GM23338 (cell line): ENCODE measurements around the gene SYNPR. TPM values are rescaled to one million over a fixed set of nuclear protein-coding genes. Genes with fewer than 3 reads are reported as not detected.

Experiments used
- ATAC-seq: fragments of 200-7000 bp; cut with Tn5 transposase; 3 replicates; pipeline ENCODE4 v1.9.1; 2020
- DNase-seq: peaks from one replicate; pipeline ENCODE4 v3.0.0-alpha.2; 2015; ENCODE audit warnings: low spot score
- H2AFZ ChIP-seq: fragments of 200-600 bp; sonication (generic); 2 replicates; pipeline ENCODE4 v1.8.0; 2016; ENCODE audit warnings: antibody characterized with exemption, mild to moderate bottlenecking, moderate library complexity
- H3F3A ChIP-seq: fragments of 200-600 bp; sonication (generic); replicated peaks from 2 replicates; pipeline ENCODE4 v1.8.0; 2017; ENCODE audit warnings: antibody characterized with exemption, mixed run types, low read depth
- H3K27ac ChIP-seq: fragments of 200-600 bp; sonication (generic); 2 replicates; pipeline ENCODE4 v1.6.1; 2016; ENCODE audit warnings: low read depth
- H3K27me3 ChIP-seq: fragments of 200-600 bp; sonication (generic); 2 replicates; pipeline ENCODE4 v1.8.0; 2016; ENCODE audit warnings: mild to moderate bottlenecking, mixed run types, moderate library complexity; ENCODE audit not compliant: insufficient read depth
- H3K36me3 ChIP-seq: fragments of 200-600 bp; sonication (generic); 2 replicates; pipeline ENCODE4 v1.8.0; 2016; ENCODE audit warnings: mild to moderate bottlenecking; ENCODE audit not compliant: insufficient read depth
- H3K4me1 ChIP-seq: fragments of 200-600 bp; sonication (generic); 2 replicates; pipeline ENCODE4 v1.8.0; 2016; ENCODE audit warnings: mild to moderate bottlenecking, moderate library complexity; ENCODE audit not compliant: insufficient read depth
- H3K4me2 ChIP-seq: fragments of 200-600 bp; sonication (generic); 2 replicates; pipeline ENCODE4 v1.7.1; 2017; ENCODE audit warnings: mixed run types
- H3K4me3 ChIP-seq: fragments of 200-600 bp; sonication (generic); 2 replicates; pipeline ENCODE4 v1.6.1; 2016; ENCODE audit warnings: mixed run types
- H3K79me2 ChIP-seq: fragments of 200-600 bp; sonication (generic); replicated peaks from 2 replicates; pipeline ENCODE4 v1.8.0; 2017; ENCODE audit warnings: mild to moderate bottlenecking; ENCODE audit not compliant: insufficient read depth
- H3K9me2 ChIP-seq: fragments of 200-600 bp; sonication (generic); 2 replicates; pipeline ENCODE4 v1.8.0; 2017; ENCODE audit not compliant: insufficient read depth
- H4K20me1 ChIP-seq: fragments of 200-600 bp; sonication (generic); replicated peaks from 2 replicates; pipeline ENCODE4 v1.8.0; 2017; ENCODE audit warnings: mild to moderate bottlenecking; ENCODE audit not compliant: insufficient read depth
- H3K27ac Mint-ChIP-seq: 2 replicates; pipeline ENCODE4 v1.8.0; 2020; ENCODE audit warnings: inconsistent platforms, mild to moderate bottlenecking, moderate library complexity, mixed read lengths
- H3K27me3 Mint-ChIP-seq: 3 replicates; pipeline ENCODE4 v1.8.0; 2022; ENCODE audit warnings: low read depth, mild to moderate bottlenecking, moderate library complexity, mixed read lengths, inconsistent platforms; ENCODE audit not compliant: insufficient read depth, poor library complexity
- H3K36me3 Mint-ChIP-seq: 3 replicates; pipeline ENCODE4 v1.8.0; 2021; ENCODE audit warnings: low read depth, mild to moderate bottlenecking, inconsistent platforms, moderate library complexity, mixed read lengths
- H3K4me1 Mint-ChIP-seq: 3 replicates; pipeline ENCODE4 v1.8.0; 2020; ENCODE audit warnings: mild to moderate bottlenecking, inconsistent platforms, mixed read lengths
- H3K4me3 Mint-ChIP-seq: 3 replicates; pipeline ENCODE4 v1.8.0; 2021; ENCODE audit warnings: moderate library complexity, mild to moderate bottlenecking, inconsistent platforms, mixed read lengths
- H3K9me3 Mint-ChIP-seq: 3 replicates; pipeline ENCODE4 v1.8.0; 2020; ENCODE audit warnings: moderate library complexity, mild to moderate bottlenecking, inconsistent platforms, mixed read lengths
- CREB1 ChIP-seq: fragments of 250-450 bp; sonication (Bioruptor Pico); IDR thresholded peaks from 2 replicates; pipeline ENCODE4 v1.5.0; 2020; ENCODE audit warnings: low read depth, mild to moderate bottlenecking, moderate library complexity
- CTCF ChIP-seq, 2 experiments: fragments of 200-600 bp in 1 of 2; sonication (generic) in 1 of 2; conservative IDR thresholded peaks; 2 replicates each; pipeline versions ENCODE4 v1.5.1 to v1.6.1; 2016 to 2017; ENCODE audit warnings: antibody characterized with exemption in 2 of 2, low read depth in 2 of 2, mild to moderate bottlenecking in 2 of 2, moderate library complexity in 1 of 2
- EZH2 ChIP-seq: fragments of 200-600 bp; sonication (generic); IDR thresholded peaks from one replicate; pipeline ENCODE4 v1.8.0; 2017; ENCODE audit warnings: antibody characterized with exemption, mild to moderate bottlenecking, low read depth; ENCODE audit not compliant: unreplicated experiment
- NANOG ChIP-seq: IDR thresholded peaks from 2 replicates; pipeline ENCODE4 v1.6.1; 2016; ENCODE audit warnings: antibody characterized with exemption, borderline replicate concordance
- REST ChIP-seq: IDR thresholded peaks from one replicate; pipeline ENCODE4 v1.6.1; 2018; ENCODE audit warnings: antibody characterized with exemption; ENCODE audit not compliant: unreplicated experiment
- STAT1 ChIP-seq: IDR thresholded peaks from one replicate; pipeline ENCODE4 v1.6.1; 2016; ENCODE audit warnings: antibody characterized with exemption; ENCODE audit not compliant: unreplicated experiment
- ZNF462 ChIP-seq: fragments of 250-450 bp; sonication (Bioruptor Pico); IDR thresholded peaks from 2 replicates; pipeline ENCODE4 v1.5.0; 2020; ENCODE audit warnings: mild to moderate bottlenecking, moderate library complexity
- polyA plus RNA-seq: library from polyadenylated mRNA; unstranded; fragments of >200 nt; fragmentation: Nextera tagmentation; extraction: Ambion mirVana; gene quantifications from 2 replicates; pipeline ENCODE4 v1.2.1, GENCODE V29; 2016
- total RNA-seq: library from RNA; depleted of rRNA; stranded (reverse); fragments of >200 nt; shearing (Covaris generic); gene quantifications from 2 replicates; pipeline ENCODE4 v1.2.3, GENCODE V29; 2014

Gene SYNPR
- total and polyA plus RNA-seq, 2 experiments from 2014 or later = 0.38 to 0.55 TPM

GRCh38 chr3:63482341-63482740 lies 204.2 kb downstream of the SYNPR start (continued):
- TF ChIP-seq EZH2 = no peak
- no peak for TF ChIP-seq NANOG
- no peak for TF ChIP-seq CREB1 (CRISPR knock-in tag)
- no peak for TF ChIP-seq CTCF (conservative IDR thresholded peaks at IDR 0.05; ENCODE audit: low read depth in 2 of 2)
- no peak for TF ChIP-seq STAT1

GRCh38 chr3:63492464-63492863 lies 214.4 kb downstream of the SYNPR start:
- Histone ChIP-seq H3K4me3 (no peak overlapping the region), H3K79me2 (no peaks in the 10 kb centered on the region), H3K4me1 (no peaks in the 10 kb centered on the region), H3F3A (no peaks in the 10 kb centered on the region), H3K27ac (no peak overlapping the region), H4K20me1 (no peaks in the 10 kb centered on the region), H3K36me3 (no peaks in the 10 kb centered on the region), H3K27me3 (no peaks in the 10 kb centered on the region), H3K4me2 (no peak overlapping the region), H2AFZ (no peak overlapping the region), H3K9me2 (no peaks in the 10 kb centered on the region)
- TF ChIP-seq ZNF462 (CRISPR knock-in tag) = no peak
- TF ChIP-seq NANOG = no peak
- no peak for TF ChIP-seq REST
- no peak for TF ChIP-seq STAT1
- no peak for TF ChIP-seq CREB1 (CRISPR knock-in tag)
- H3K4me3 Mint-ChIP-seq = no peak overlapping the region
- DNase-seq (no peak), ATAC-seq (no peak)
- peaks cover 3% of the 10 kb centered on the region for H3K27me3 Mint-ChIP-seq
- H3K4me1 Mint-ChIP-seq = peaks cover 6% of the 10 kb centered on the region
- H3K27ac Mint-ChIP-seq = no peak overlapping the region
- H3K9me3 Mint-ChIP-seq = no peaks in the 10 kb centered on the region
- H3K36me3 Mint-ChIP-seq = no peaks in the 10 kb centered on the region
